Measurements from ENCODE around the gene FTO.
A peak's percentile ranks its signal among the peaks of the same experiment; 100 is the strongest.
"Not testable (repeated sequence)": the region's sequence is repeated elsewhere in the genome, so short reads cannot be mapped to it uniquely, and the experiment has no call there.

FTO gene

DNA sequence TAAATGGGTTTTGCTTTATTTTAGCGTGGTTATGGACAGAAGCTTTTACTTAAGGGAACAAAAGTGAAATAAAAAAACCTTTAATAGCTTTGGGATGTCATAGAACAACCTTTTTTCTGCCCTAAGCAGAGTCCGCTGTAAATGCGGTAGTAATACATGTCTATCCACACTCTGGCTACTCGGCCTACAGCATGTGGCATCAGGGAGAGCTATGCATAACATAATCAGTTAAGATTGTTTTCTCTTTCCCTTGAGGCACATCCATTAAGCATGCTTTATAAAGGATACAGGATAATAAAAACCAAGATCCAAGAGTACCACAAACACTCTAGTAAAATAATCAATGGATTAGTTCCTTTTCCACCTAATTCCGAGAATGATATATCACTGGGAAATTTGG is 10.6 kb upstream of the FTO start:
- H3K9me2 ChIP-seq (replicated peaks; ENCODE audit: insufficient read depth, low read length), result no peaks in the 10 kb centered on the region
- H3K9me3 ChIP-seq (ENCODE audit: insufficient read depth, low read length), result no peaks in the 10 kb centered on the region
- H3K4me2 ChIP-seq (ENCODE audit: low read depth, low read length, poor library complexity, severe bottlenecking), result no peak overlapping the region
- H3K36me3 ChIP-seq (ENCODE audit: low read length), result no peaks in the 10 kb centered on the region
- H2AFZ ChIP-seq (ENCODE audit: low read depth, low read length, severe bottlenecking), result no peak overlapping the region
- H3K27ac ChIP-seq (ENCODE audit: low read depth, low read length), result no peak overlapping the region
- TF ChIP-seq EZH2phosphoT487 (conservative IDR thresholded peaks at IDR 0.05; ENCODE audit: low read length), result no peak
- TF ChIP-seq, protein P1, sequence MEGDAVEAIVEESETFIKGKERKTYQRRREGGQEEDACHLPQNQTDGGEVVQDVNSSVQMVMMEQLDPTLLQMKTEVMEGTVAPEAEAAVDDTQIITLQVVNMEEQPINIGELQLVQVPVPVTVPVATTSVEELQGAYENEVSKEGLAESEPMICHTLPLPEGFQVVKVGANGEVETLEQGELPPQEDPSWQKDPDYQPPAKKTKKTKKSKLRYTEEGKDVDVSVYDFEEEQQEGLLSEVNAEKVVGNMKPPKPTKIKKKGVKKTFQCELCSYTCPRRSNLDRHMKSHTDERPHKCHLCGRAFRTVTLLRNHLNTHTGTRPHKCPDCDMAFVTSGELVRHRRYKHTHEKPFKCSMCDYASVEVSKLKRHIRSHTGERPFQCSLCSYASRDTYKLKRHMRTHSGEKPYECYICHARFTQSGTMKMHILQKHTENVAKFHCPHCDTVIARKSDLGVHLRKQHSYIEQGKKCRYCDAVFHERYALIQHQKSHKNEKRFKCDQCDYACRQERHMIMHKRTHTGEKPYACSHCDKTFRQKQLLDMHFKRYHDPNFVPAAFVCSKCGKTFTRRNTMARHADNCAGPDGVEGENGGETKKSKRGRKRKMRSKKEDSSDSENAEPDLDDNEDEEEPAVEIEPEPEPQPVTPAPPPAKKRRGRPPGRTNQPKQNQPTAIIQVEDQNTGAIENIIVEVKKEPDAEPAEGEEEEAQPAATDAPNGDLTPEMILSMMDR (IDR thresholded peaks at IDR 0.05; ENCODE audit: insufficient read depth, low read length, poor library complexity, severe bottlenecking), result no peak
- no peak overlapping the region for H3K4me3 ChIP-seq (ENCODE audit: insufficient read depth, low read length, poor library complexity, severe bottlenecking)
- H3F3A ChIP-seq (ENCODE audit: insufficient read depth), result no peaks in the 10 kb centered on the region
- no peaks in the 10 kb centered on the region for H3K79me2 ChIP-seq (ENCODE audit: insufficient read depth, low read length)
- H3K9ac ChIP-seq (ENCODE audit: low read length), result no peak overlapping the region
- no peaks in the 10 kb centered on the region for H3K27me3 ChIP-seq (ENCODE audit: low read length)
- H4K20me1 ChIP-seq (ENCODE audit: low read depth, low read length), result no peaks in the 10 kb centered on the region

DNA sequence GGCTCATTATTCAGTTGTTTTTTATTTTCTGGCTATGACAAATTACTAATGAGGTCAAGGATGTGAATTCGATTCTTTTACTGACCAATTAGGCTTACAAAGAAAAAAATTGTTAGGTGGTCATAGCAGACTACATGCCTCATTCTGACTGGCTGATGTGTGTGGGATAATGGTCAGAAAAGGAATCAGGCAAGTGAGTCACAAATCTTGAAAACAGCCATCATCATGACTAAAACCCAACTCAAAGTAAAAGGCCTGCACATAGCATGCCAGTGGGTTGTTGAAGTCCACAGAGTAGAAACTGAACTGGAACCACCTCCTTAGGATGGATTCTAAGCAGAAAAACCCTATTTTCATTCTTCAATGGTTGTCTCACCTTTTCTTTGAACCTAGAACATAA is 8.9 kb upstream of the FTO start:
- Histone ChIP-seq H3K4me2 (ENCODE audit: low read depth, low read length, poor library complexity, severe bottlenecking) (no peak overlapping the region), H3K79me2 (ENCODE audit: insufficient read depth, low read length) (no peaks in the 10 kb centered on the region), H3F3A (ENCODE audit: insufficient read depth) (no peaks in the 10 kb centered on the region), H3K9ac (ENCODE audit: low read length) (no peak overlapping the region), H3K9me3 (ENCODE audit: insufficient read depth, low read length) (no peaks in the 10 kb centered on the region), H4K20me1 (ENCODE audit: low read depth, low read length) (no peaks in the 10 kb centered on the region), H3K9me2 (replicated peaks; ENCODE audit: insufficient read depth, low read length) (no peaks in the 10 kb centered on the region), H3K27ac (ENCODE audit: low read depth, low read length) (no peak overlapping the region), H3K4me3 (ENCODE audit: insufficient read depth, low read length, poor library complexity, severe bottlenecking) (no peak overlapping the region), H3K27me3 (ENCODE audit: low read length) (no peaks in the 10 kb centered on the region), H3K36me3 (ENCODE audit: low read length) (no peaks in the 10 kb centered on the region), H2AFZ (ENCODE audit: low read depth, low read length, severe bottlenecking) (no peak overlapping the region)
- TF ChIP-seq, protein P1 (IDR thresholded peaks at IDR 0.05; ENCODE audit: insufficient read depth, low read length, poor library complexity, severe bottlenecking), result no peak
- TF ChIP-seq EZH2phosphoT487 (conservative IDR thresholded peaks at IDR 0.05; ENCODE audit: low read length), result no peak

DNA sequence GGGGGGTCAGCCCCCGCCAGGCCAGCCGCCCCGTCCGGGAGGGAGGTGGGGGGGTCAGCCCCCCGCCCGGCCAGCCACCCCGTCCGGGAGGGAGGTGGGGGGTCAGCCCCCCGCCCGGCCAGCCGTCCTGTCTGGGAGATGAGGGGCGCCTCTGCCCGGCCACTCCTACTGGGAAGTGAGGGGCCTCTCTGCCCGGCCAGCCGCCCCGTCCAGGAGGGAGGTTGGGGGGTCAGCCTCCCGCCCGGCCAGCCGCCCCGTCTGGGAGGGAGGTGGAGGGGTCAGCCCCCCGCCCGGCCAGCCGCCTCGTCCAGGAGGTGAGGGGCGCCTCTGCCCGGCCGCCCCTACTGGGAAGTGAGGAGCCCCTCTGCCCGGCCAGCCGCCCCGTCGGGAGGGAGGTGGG is 5.7 kb upstream of the FTO start:
- not testable (repeated sequence) for H2AFZ ChIP-seq (ENCODE audit: low read depth, low read length, severe bottlenecking); H3K9ac ChIP-seq (ENCODE audit: low read length); H3K9me2 ChIP-seq (replicated peaks; ENCODE audit: insufficient read depth, low read length); H3K79me2 ChIP-seq (ENCODE audit: insufficient read depth, low read length); H3K4me3 ChIP-seq (ENCODE audit: insufficient read depth, low read length, poor library complexity, severe bottlenecking); H3K36me3 ChIP-seq (ENCODE audit: low read length); H3K9me3 ChIP-seq (ENCODE audit: insufficient read depth, low read length); H3K27me3 ChIP-seq (ENCODE audit: low read length); H3K27ac ChIP-seq (ENCODE audit: low read depth, low read length); H3F3A ChIP-seq (ENCODE audit: insufficient read depth); H4K20me1 ChIP-seq (ENCODE audit: low read depth, low read length); H3K4me2 ChIP-seq (ENCODE audit: low read depth, low read length, poor library complexity, severe bottlenecking)

DNA sequence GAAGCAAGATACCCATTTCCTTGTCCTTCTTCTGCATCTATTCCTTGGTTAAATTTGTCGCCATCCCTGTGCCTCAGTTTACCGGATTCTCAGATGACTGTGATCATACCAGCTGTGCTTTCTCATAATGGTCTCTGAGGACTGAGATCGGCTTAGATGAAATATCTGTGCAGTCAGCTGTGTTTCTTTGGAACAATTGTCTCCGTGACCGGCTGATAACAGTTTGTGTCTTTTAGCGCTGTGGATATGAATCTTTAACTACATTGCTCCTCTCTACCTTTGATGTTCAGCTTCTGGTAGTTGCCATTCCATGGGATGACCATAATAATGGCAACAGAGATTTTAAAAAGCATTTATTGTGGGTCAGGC is 473 bp downstream of the FTO start:
- H3K9me2 ChIP-seq (replicated peaks; ENCODE audit: insufficient read depth, low read length), result no peaks in the 10 kb centered on the region
- no peaks in the 10 kb centered on the region for H3K36me3 ChIP-seq (ENCODE audit: low read length)
- peaks cover 23% of the 10 kb centered on the region for H3K79me2 ChIP-seq (ENCODE audit: insufficient read depth, low read length)
- no peaks in the 10 kb centered on the region for H3K9me3 ChIP-seq (ENCODE audit: insufficient read depth, low read length)
- H3K4me2 ChIP-seq (ENCODE audit: low read depth, low read length, poor library complexity, severe bottlenecking), result peak overlapping the region; percentile 88
- H3K4me3 ChIP-seq (ENCODE audit: insufficient read depth, low read length, poor library complexity, severe bottlenecking), result peak overlapping the region; percentile 86
- no peaks in the 10 kb centered on the region for H4K20me1 ChIP-seq (ENCODE audit: low read depth, low read length)
- peak overlapping the region; percentile 70 for H3K9ac ChIP-seq (ENCODE audit: low read length)
- no peaks in the 10 kb centered on the region; the same call in 1 of the 2 replicates for H3F3A ChIP-seq (ENCODE audit: insufficient read depth)
- TF ChIP-seq, protein P1 (IDR thresholded peaks at IDR 0.05; ENCODE audit: insufficient read depth, low read length, poor library complexity, severe bottlenecking), result no peak
- TF ChIP-seq EZH2phosphoT487 (conservative IDR thresholded peaks at IDR 0.05; ENCODE audit: low read length), result no peak
- H3K27me3 ChIP-seq (ENCODE audit: low read length), result no peaks in the 10 kb centered on the region
- H2AFZ ChIP-seq (ENCODE audit: low read depth, low read length, severe bottlenecking), result peak overlapping the region; percentile 83
- H3K27ac ChIP-seq (ENCODE audit: low read depth, low read length), result no peak overlapping the region
